ENCODE results near the gene KAZN.

Gene KAZN

GRCh38 chr1:14970115-14970798 is 371.8 kb downstream of the KAZN start:
- DNase-seq: peak; percentile 11

GRCh38 chr1:14970799-14971141 is 372.3 kb downstream of the KAZN start:
- no peak for DNase-seq

- DNase-seq: no peak
These were observed 372.7 kb downstream of the KAZN start for GRCh38 chr1:14971221-14971620.

DNA sequence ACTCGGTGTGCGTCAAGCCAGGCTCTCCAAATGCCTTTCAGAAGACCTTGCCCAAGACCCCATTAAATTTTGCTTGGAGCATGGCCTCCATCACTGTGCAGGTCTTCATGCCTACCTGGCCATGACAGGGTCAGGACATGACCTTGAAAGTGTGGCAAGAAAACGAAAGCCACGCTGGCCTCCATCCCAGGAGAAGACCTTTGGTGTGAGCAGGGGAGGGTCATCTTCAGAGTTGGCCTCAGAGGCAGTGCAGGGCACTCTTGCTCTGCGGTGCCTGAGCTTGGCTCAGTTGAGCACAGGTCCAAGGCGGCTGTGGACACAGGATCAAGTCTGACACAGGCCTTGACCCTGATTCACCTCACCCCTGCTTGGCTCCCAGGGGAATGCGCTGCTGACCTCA is 373.6 kb downstream of the KAZN start:
- DNase-seq: no peak

DNA sequence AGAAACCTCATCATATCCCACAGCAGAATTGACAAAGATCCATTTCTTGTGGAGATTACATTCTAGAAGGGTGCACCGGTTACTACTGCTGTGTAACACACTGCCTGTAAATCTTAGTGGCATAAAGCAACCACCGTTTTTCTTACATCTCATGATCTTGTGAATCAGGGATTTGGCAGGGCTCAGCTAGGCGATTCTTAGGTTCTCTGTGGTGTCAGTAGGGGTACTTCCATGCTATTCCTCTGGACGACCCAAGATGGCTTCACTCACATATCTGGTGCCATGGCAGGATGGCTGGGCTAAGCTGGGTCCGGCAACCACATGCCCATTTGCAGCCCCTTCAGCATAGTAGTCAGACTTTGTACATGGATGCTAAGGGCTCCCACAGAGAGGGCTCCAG is 375.3 kb downstream of the KAZN start:
- DNase-seq: no peak

- DNase-seq: no peak
These were observed 375.9 kb downstream of the KAZN start for GRCh38 chr1:14974361-14974760.

- no peak for DNase-seq
These were observed 376.6 kb downstream of the KAZN start for GRCh38 chr1:14975119-14975518.

GRCh38 chr1:14976256-14976655 is 377.8 kb downstream of the KAZN start:
- no peak for DNase-seq

DNA sequence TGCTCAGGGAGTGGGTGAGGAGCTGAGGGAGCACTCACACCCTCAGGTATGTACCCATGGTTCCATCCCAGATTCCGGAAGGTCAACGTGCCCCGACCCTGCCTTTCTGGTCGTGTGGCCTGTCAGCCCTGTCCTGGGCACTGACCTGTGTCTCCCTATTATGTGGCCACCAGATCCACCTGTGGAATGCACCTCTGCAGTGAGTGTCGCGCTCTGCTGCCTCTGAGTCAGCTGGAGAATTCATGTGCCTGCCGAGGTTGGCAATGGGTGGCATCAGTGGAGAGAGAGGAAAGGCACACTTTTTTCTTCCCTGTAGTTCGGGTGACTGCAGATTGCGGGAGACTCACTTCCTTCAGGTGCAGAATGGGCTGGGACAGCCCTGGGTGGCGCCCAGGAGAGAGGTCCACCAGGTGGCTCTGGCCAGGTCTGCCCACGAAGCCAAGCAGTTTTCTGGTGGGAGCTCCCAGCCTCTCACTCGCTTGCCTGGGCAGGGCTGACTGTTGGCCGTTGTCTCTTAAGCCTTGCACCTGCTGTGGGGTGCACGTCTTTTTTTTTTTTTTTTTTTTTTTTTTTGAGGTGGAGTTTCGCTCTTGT is 378.9 kb downstream of the KAZN start:
- DNase-seq: no peak

GRCh38 chr1:14980621-14981218 is 382.2 kb downstream of the KAZN start:
- no peak for DNase-seq

GRCh38 chr1:14982029-14982428 is 383.5 kb downstream of the KAZN start:
- DNase-seq: no peak

DNA sequence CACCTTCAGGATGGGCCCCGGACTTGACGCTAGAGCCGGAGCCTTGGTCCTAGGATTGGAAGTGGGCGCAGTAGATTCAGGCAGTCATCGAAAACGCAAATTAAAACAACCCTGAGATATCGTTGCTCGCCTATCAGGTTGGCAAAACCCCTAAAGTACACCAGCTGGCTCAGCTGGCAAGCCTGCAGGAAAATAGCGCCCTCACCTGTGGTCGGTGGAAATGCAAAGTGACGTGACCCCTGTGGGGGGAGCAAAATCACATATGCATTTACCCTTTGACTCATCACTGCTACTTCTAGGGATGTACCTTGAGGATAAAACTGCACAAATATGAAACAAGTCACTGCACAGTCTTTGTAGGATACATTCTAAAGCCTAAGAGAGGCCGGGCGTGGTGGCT is 384.8 kb downstream of the KAZN start:
- no peak for DNase-seq

DNA sequence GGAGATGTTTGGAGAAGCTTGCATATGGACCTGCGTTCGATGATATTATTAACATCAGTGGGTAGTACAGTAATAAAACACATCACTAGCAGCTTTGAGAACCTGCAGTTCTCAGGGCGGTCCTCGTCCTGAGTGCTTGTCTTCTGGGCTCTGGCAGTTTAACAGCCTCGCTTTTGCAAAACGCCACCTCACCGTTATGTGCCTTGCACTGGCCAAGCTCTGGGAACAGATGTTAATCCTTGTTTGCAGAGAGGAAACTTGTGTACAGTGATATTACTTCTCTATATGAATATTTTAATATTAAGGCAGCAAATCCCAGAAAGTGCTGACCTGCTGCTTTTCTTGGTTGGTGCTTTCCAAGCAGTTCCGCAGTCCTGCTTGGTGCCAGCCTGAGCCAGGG is 387.7 kb downstream of the KAZN start:
- DNase-seq: no peak

DNA sequence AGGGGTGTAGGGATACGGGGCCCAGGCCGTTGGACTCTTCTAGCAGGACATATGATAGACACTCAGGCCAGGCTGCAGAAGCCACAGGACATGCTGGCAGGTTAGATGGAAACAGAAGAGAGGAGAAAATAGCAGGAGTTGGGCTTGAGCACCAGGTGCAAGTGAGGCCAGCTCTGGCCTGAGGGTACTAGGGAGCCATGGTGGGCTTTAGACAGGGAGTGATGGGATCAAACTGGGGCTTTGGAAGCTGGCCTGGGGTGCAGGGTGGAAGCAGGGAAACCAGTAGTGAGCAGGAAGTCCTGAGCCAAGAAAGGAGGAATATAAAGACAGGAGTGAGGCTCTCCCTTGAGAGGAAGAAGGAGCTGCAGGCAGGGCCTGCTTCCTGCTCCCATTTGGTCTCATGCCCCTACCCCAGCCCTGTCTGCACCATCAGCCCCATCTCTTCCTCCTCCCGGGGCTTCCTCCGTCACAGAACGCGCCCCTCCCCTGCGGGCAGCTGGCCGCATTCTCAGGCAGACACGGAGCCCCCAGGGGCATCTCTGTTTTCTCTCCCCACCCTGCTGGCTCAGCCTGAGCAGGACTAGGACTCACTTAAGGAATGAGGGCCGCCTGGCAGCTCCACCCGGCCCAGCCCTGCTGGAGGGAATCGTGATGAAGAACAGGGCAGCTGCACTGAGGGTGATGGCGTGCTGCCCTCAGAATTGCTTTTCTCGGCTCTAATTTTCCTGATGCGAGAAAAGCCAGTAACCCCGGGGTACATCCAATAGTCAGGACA is 389.5 kb downstream of the KAZN start:
- no peak for DNase-seq

DNA sequence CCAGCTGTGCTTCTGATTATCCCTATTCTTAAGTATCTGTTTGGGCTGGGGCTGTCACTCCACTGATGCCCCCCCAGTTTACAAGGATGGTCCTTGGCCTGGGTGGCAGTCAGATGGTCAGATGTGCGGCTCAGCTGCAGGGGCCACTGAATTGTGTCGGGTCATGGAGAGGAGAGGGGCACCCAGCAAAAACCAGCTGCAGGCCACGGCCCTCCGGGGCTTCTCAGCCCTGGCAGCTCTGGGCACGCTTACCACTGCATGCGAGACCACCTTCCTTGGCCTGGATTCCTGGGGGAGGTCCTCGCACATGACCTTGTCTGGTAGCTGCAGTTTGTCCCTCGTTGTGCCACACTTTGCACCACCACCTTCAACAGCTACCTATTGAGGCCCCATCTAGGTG is 390.2 kb downstream of the KAZN start:
- DNase-seq: no peak

- DNase-seq: no peak
These were observed 391.6 kb downstream of the KAZN start for GRCh38 chr1:14989931-14990728.

DNA sequence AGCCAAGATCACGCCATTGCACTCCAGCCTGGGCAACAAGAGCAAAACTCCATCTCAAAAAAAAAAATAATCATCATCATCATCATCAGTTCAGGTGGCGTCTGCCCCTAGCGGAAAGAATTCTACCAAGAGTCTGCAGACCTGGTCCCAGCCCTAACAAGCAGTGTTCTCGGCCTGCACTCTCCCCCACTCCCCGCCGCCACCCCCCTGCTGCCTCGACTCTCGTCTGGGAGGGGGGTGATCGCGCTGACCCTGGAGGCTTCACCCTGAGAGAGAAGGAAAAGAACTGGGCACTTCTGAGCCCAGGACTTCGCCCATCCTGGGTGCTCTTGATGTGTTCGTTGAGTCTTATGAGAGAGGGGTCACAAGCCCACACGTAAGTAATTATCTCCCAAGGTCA is 394.9 kb downstream of the KAZN start:
- DNase-seq: no peak

- DNase-seq: no peak
These were observed 395.7 kb downstream of the KAZN start for GRCh38 chr1:14994148-14994547.

- DNase-seq: no peak
These were observed 396.5 kb downstream of the KAZN start for GRCh38 chr1:14994841-14995437.

GRCh38 chr1:14996133-14997050 is 397.9 kb downstream of the KAZN start:
- no peak for DNase-seq

DNA sequence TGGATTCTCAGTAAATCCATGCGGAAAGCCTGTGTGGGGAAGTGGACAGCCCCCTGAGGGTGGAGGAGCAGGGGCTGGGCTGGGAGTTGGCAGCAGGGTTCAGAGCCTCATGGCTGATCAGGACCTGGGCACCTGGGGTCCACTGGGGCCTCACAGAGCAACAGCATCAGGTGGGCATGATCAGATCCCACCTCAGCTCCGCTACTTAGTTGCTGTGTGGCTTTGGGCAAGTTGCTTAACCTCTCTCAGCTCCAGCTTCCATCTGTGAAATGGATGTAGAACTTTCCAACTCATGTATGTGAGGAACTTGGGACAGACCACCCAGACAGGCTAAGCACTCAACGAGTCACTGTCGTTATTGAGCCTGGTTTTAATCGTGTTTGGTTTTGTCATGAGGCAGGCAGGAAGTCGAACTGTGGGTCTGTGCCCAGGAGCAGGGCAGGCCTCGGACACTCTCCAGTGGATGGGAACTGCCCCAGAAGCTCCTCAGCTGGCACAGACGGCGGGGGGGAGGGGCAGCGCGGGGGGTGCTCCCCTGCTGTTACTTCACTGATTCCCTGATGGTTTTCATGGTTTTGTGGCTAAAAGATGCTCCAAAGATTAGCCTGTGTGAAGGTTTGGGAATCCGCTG is 399.3 kb downstream of the KAZN start:
- no peak for DNase-seq
